NCI-H526 (cell line): Measurements from ENCODE around the gene TUBAL3.
A peak's percentile ranks its signal among the peaks of the same experiment; 100 is the strongest.
"Not testable (repeated sequence)": the region's sequence is repeated elsewhere in the genome, so short reads cannot be mapped to it uniquely, and the experiment has no call there.

ENCODE experiments used
- DNase-seq, 2 experiments: peaks; one replicate each; lab custom pipeline; 2025; lab: John Stamatoyannopoulos, UW

The TUBAL3 gene

DNA sequence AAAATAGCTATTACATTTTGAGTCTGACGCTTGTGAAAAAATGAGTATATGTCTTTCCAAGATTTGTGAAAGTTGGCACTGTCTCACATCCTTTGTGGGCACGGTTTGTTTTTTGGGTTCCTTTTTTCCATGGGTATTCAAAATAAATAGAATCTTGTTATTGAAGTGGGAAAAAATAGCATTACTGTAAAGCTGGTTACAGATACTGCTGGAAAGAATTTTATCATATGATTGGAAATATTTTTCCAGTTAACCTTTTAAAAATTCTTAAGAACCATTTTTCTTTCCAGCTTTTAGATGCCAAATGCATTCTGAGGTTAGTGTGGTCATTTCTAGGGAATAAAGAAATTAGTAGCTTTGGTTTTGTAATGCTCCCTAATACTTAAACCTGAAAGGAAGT lies 19.1 kb upstream of the TUBAL3 start:
- no peak for DNase-seq

- no peak for DNase-seq
Observed at GRCh38 chr10:5419466-5420094, 15.0 kb upstream of the TUBAL3 start.

- no peak for DNase-seq
Observed at GRCh38 chr10:5418584-5418983, 14.0 kb upstream of the TUBAL3 start.

DNA sequence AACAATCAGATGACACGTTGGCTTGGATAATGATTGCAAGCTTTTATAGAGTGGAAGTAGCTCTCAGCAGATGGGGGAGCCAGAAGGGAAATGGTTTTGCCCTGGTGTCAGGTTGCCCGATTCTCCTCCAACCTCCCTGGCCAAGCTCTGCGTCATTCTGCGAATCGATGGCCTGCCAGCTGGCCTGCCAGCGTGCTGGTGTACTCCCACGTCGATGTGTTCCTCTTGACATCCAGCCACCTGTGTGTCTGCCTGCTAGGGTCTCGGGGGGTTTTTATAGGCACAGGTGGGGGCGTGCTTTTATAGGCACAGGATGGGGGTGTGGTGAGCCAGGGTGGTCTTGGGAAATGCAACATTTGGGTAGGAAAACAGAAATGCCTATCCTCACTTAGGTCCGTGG lies 12.4 kb upstream of the TUBAL3 start:
- no peak for DNase-seq

DNA sequence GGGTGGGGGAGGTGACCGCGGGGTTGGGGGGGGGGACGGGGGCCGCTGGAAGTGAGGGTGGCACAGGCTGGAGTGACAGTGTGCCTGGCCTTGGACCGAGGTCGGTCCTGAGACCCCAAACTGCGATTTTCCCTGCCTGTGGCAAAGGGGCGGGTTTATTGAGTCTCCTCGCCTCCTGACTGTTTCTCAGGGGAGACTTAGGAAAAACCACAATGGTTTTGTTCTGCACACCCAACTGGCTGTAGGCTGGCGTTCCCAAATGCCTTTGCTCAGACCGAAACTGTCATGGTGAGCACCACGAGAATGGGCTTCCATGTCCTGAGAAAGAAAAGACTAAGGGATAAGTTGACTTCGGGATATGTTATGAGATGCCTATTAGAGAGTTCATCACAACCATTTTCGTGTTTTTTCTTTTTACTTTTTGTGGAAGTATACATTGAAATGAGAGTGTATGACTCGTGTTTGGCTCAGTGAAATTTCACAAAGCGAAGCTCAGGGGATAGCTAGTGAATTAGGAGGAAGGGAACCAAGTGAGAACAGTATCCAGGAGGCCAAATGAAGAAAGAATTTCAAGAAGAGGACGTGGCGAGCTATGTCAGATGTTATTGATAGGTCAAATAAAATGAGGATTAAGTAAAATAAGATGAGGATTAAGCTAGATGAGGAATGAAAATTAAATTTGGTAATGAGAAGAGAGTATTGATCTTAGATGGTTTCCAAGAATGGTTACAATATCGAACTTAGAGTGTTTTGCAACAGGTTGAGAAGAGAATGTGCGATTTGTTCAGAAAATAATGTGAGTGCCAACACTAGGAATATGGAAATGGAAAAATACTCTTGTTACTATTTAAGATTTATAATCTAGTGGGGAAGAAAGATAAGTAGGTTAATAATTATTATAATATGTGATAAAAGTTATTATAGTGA lies 8.6 kb upstream of the TUBAL3 start:
- DNase-seq = peak in 1 of 2 experiments; percentile 11

- peak; percentile 71 to 91 for DNase-seq
Observed at GRCh38 chr10:5412277-5412941, 7.8 kb upstream of the TUBAL3 start, which contains the start of gene NET1. TSS of gene NET1 (plus strand) at chr10:5412557. CDS start at chr10:5412693, 136 bp downstream.

- DNase-seq = no peak
Observed at GRCh38 chr10:5411941-5412276, 7.3 kb upstream of the TUBAL3 start.

- not testable (repeated sequence) for DNase-seq
Observed at GRCh38 chr10:5410787-5411186, 6.2 kb upstream of the TUBAL3 start.

DNA sequence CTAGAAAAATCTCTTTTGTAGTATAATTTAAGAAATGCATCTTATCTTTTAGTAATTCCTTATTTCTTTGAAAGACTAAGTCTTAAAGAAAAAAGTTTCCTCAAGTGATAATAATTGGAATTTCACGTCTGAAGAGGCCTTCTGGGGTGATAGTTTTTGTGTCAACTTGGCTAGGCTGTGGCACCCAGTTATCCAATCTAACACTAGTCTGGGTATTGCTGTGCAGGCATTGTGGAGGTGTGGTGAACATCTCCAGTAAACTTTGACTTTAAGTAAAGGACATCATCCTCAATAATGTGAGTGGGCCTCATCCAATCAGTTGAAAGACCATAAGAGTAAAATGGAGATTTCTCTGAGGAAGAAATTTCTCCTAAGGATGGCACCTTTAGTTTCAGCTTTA lies 2.3 kb upstream of the TUBAL3 start:
- DNase-seq = no peak

DNA sequence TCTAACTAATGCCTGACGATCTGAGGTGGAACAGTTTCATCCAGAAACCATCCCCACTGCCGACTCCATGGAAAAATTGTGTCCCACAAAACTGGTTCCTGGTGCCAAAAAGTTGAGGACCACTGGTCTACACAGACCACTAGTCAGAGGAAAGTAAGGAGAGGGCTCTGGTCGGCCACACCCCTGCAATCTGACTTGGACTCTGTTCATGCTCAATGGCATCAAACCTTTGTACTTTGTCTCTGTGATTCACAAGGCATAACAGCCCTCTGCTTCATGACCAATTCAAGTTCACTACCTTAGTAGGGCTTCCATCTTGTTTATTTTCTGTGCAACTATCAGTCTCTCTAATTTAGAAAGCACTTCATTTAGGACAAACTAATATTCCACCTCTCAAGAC lies 1.8 kb downstream of the TUBAL3 start:
- DNase-seq = no peak

GRCh38 chr10:5400468-5401240 lies 4.0 kb downstream of the TUBAL3 start:
- no peak for DNase-seq

DNA sequence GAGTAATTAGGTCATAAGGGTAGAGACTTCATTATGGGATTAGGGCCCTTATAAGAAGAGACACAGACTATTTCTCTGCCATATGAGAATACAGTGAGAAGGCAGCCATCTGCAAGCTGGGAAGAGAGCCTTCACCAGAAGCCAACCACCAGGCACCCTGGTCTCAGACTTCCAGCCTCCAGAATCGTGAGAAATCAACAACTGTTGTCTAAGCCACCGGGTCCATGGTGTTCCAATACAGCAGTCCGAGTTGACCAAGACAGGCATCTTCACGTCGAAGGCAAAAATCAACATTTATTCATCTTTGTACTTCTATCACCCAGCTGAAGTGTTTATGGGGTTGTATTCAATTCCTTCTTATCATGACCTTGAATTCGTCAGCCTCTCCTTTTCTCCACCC lies 5.3 kb downstream of the TUBAL3 start:
- DNase-seq = no peak

- DNase-seq = no peak
Observed at GRCh38 chr10:5396556-5397300, 7.9 kb downstream of the TUBAL3 start.

DNA sequence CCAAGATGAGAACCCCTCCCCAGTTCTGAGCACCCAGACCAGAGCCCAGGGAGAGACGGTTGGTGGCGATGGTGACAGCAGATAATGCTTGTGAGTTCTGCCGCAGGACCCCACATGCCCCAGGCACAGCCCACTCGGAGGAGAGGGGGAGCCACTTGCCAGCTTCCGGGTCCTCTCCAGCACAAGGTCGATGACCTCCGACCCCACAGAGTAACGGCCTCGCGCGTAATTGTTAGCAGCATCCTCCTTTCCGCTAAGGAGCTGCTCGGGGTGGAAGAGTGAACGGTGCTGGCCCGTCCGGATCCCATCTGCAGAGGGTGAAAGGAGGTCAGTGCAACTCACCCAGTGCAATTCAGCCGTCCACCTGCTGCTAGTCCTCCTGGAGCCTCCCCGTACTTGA lies 9.5 kb downstream of the TUBAL3 start:
- no peak for DNase-seq

DNA sequence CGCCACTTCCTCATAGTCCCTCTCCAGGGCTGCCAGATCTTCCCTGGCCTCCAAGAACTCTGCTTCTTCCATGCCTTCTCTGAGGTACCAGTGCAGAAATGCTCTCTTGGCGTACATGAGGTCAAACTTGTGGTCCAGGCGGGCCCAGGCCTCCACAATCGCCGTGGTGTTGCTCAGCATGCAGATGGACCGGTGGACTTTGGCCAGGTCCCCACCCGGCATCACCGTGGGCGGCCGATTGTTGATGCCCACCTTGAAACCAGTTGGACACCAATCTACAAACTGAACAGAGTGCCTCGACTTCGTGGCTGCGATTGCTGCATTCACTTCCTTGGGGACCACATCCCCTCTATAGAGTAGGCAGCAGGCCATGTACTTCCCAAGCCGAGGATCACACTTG lies 11.1 kb downstream of the TUBAL3 start:
- DNase-seq = no peak

GRCh38 chr10:5391790-5392189 lies 12.8 kb downstream of the TUBAL3 start:
- DNase-seq = no peak

DNA sequence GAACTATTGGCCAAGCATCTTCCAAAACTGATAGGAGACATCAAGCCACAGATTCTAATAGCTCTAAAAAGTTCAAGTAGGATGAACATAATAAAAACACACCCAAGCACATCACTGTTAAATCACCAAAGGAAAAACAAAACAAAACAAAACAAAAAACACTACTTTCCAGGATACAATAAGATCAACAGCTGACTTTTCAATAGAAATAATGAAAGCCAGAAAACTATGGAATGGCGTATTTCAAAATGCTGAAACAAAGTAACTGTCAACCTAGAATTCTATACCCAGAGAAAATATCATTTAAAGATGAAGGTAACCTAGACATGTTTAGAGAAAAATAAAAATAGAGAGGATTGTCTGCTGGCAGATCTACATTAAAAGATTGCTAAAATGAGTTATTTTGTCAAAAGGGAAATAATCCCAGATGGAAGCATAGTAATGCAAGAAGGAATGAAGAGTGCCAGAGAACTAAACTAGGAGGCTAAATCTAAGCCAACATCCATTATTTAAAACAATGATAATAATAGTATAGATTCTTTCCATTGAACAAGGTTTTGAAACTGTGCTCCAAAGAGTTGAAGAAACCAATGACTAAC lies 13.9 kb downstream of the TUBAL3 start:
- no peak for DNase-seq

- DNase-seq = no peak
Observed at GRCh38 chr10:5387169-5387568, 17.5 kb downstream of the TUBAL3 start.

GRCh38 chr10:5385224-5385623 lies 19.4 kb downstream of the TUBAL3 start:
- no peak for DNase-seq

DNA sequence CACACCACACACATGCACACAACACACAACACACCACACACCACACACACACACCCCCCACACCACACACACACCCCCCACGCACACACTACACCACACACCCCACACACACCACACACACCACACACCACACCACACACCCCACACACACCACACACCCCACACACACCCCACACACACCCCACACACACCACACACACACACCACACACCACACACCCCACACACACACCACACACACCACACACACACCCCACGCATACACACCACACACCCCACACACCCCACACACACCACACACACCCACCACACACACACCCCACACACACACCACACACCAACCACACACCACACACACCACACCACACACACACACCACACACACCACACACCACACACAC lies 23.4 kb downstream of the TUBAL3 start:
- DNase-seq = no peak

DNA sequence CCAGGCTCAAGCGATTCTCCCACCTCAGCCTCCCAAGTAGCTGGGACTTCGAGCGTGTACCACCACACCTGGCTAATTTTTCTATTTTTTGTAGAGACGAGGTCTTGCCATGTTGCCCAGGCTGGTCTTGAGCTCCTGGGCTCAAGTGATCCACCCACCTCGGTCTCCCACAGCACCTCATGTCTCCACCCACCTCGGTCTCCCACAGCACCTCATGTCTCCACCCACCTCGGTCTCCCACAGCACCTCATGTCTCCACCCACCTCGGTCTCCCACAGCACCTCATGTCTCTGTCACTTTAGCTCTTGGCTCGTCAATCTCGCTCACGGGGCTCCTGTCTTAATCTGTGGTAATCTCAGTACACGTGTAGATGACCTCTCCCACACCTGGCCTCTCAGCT lies 24.2 kb downstream of the TUBAL3 start:
- DNase-seq = not testable (repeated sequence)
